ACHN (cell line): ENCODE measurements around the gene SNRK.
"Not testable (repeated sequence)": the region's sequence is repeated elsewhere in the genome, so short reads cannot be mapped to it uniquely, and the experiment has no call there.

ENCODE experiments used
- DNase-seq: peaks from one replicate; pipeline ENCODE4 v3.0.0-alpha.2; 2015
- in situ Hi-C: cut with HindIII; loops from 2 replicates; pipeline ENCODE4 v1.10.0; 2017; ENCODE audit warnings: low sequenced_read_pairs, low pct_ligation_motif_present, low pct_unique_long_range_greater_than_20kb

SNRK gene

DNA sequence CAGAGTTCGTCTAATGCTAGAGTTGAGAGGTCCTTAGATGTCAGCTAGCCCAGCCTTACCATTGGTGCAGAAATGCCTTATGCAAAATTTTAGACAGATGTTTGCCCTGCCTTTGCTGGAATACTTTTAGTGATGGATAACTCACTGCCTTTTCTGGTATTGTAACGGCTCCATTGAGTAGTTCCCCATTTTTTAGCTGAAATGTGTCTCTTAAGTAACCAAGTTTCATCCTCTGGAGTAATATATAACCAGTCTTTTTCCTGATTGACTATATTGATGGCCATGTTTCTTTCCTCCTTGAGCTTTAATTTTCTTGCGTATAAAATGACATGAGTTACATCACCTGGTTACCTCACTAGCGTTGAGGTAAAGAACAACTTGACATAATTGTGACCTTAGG is 45.0 kb downstream of the SNRK start:
- in situ Hi-C loops = no loop called here
- no peak for DNase-seq

DNA sequence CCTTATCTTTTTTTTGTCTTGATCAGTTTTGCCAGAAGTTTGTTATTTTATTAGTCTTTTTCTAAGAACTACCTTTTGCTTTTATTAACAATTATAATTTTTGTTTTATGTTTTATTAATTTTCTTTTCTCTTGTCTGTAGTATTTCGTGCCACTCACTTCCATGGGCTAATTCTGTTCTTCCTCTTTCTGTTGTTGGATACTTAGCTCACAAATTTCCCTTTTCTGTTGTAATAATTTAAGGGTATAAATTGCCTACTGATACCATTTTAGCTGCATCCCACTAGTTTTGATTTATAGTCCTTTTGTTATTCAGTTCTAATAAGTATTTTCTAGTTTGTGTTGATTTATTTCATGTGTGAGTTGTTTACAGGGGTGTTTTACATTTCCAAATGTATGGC is 48.6 kb downstream of the SNRK start:
- DNase-seq = no peak
- in situ Hi-C loops = no loop called here

DNA sequence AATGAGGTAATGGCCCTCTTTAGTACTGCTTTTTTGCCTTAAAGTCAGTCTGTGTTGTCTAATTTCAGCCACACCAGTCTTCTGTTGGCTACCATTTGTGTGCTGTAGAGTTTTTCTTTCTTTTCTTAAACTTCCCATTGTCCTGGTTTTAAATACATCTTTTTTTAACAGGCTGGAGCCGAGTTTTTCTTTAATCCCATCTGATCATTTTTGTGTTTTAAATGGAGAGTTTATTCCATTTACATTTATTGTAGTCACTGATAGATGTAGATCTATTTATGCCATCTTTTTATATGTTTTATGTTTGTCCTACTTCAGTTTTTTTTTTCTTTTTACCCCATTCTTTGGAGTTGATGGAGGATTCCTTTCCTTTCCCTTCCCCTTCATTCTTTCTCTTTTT is 49.5 kb downstream of the SNRK start:
- no peak for DNase-seq
- in situ Hi-C loops = no loop called here

DNA sequence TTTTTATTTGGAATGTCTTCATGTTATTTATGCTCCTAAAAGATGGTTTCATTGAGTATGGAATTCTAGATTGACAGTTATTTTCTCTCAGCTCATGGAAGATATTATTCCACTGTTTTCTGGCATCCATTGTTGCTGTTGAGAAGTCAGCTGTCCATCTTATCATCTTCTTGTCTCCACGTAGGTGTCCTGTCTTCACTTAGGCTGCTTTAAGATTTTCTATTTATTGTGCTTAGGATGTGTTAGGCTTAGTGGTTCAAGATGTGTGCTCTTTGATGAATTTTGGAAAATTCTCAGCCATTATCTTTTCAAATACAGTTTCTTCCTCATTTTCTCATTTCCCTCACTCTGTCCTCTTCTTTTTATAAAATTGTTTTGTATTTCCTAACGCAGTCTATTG is 52.0 kb downstream of the SNRK start:
- in situ Hi-C loops = no loop called here
- DNase-seq = peak; percentile 12

- in situ Hi-C loops = no loop called here
- no peak for DNase-seq
These were observed 54.1 kb downstream of the SNRK start for GRCh38 chr3:43340403-43340802.

DNA sequence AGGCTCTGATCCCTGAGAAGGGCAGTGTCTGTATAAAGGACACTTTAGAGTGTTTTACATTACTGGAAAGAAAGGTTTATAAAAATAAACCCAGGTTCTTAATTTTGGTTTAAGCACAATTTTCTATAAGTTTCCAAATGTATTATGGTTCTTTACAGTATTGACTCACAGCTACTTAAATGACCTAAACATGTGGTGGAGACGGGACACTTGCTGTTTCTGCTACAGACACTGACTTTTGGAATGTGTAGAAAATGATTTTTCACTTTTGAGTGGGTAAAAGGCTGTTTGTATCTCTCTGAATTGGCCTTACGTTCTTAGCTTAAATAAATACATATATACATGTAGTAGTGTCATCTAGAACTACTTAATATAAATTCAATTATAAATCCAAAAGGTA is 55.4 kb downstream of the SNRK start:
- in situ Hi-C loops = no loop called here

DNA sequence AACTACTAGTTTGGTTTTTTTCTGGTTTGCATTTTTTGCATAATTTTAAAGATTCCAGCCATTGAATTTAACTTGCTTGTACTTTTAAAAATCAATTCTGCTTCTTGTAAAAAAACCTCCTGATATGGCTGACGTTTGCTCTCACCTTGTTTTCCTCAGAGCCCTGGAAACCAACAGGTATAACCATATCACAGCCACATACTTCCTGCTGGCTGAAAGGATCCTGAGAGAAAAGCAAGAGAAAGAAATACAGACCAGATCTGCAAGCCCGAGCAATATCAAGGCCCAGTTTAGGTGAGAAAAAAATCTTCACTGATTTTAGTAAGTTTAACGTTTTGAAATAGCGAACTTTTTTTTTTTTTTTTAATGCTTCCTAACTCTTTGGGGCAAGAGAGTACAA is 56.8 kb downstream of the SNRK start:
- in situ Hi-C loops = no loop called here
- no peak for DNase-seq

More for the DNA sequence above, 55.4 kb downstream of the SNRK start:
- no peak for DNase-seq

GRCh38 chr3:43343815-43344214 is 57.5 kb downstream of the SNRK start:
- no peak for DNase-seq
- in situ Hi-C loops = no loop called here

DNA sequence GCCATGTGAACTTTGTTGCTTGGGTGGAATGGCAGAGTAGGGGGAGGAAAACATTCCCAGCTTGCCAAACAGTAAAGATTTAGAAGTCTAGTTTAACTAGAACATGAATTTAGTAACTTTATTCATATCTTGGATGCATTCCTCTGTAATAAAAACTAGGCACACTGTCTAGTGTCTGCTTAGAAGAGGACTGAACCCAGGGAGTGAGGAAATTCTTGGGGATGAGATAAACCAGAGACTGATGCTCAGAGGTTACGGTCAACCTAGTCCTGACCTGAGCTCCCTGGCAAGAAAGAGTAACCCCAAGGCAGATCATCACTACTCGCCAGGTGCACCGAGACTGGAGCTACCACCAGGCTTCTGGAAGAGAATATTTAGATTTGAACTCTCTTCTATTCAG is 58.2 kb downstream of the SNRK start:
- in situ Hi-C loops = no loop called here
- no peak for DNase-seq

DNA sequence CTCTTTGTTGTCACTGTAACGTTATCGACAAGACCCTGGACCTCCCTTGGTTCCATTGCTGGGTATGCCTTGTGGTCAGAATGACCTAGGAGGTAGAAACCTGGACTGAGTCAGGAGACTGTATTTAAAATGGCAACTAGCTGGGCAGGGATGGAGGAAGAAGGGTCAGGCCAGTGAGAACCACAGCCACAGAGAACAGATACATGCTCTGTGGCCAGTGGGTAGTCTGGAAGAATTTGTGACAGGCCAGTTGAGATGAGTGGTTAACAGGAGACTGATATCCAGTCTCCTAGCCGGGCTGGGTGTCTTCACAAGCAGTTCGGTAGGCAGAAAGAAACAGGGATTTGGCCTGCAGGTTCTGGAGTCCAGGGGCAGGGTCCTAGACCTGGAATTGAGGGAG is 58.9 kb downstream of the SNRK start:
- DNase-seq = no peak
- in situ Hi-C loops = no loop called here

DNA sequence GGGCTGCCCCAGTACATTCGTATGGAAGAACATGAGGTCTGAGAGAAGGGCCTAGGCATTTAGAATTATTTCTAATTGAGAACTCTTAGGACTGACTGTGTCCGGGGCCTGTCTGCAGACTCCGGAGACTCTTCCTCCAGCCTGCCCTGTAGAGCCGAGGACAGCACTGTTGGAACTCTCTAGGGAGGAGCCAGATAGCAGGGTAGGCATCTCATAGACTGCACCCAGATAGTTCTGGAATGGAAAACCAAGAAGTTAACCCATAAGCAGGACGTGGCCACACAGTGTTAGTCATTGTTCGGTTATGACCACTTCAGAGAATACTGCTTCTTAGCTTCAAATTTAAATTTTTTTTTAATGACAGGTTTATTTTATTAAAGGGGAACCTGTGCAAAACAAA is 59.5 kb downstream of the SNRK start:
- DNase-seq = no peak
- in situ Hi-C loops = no loop called here

DNA sequence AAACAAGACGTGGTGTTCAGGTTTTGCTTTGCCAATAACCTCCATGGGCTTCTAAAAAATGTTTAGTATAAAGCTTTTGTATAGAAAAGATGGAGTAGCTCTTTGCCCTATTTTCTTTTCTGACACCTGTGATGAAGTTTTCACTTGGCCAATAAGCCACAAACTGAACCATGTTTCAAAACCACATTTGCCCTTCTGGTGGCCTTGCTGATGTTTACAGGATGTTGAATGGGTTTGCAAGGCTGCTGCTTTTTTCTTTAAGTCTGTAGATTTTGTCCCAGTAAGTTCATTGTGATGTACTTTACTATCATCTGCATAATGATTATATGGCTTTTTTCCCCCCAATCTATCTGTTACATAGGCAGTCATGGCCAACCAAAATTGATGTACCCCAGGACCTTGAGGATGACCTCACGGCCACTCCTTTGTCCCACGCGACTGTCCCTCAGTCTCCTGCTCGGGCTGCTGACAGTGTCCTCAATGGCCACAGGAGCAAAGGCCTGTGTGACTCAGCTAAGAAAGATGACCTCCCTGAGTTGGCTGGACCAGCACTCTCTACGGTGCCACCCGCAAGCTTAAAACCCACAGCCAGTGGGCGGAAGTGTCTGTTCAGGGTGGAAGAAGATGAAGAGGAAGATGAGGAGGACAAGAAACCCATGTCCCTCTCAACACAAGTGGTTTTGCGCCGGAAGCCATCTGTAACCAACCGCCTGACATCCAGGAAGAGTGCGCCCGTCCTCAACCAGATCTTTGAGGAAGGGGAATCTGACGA is 60.8 kb downstream of the SNRK start:
- DNase-seq = no peak
- in situ Hi-C loops = no loop called here

DNA sequence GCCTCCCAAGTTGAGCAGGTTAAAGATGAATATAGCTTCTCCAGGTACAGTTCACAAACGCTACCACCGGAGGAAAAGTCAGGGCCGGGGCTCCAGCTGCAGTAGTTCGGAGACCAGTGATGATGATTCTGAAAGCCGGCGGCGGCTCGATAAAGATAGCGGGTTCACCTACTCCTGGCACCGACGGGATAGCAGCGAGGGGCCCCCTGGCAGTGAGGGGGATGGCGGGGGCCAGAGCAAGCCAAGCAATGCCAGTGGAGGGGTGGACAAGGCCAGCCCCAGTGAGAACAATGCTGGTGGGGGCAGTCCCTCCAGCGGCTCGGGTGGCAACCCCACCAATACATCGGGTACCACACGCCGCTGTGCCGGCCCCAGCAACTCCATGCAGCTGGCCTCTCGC is 61.4 kb downstream of the SNRK start:
- no peak for DNase-seq
- in situ Hi-C loops = no loop called here

GRCh38 chr3:43348350-43348749 is 62.0 kb downstream of the SNRK start:
- no peak for DNase-seq
- in situ Hi-C loops = no loop called here

- DNase-seq = no peak
- in situ Hi-C loops = no loop called here
These were observed 62.7 kb downstream of the SNRK start for GRCh38 chr3:43348852-43349574.

GRCh38 chr3:43349716-43350115 is 63.4 kb downstream of the SNRK start:
- no peak for DNase-seq
- in situ Hi-C loops = no loop called here

DNA sequence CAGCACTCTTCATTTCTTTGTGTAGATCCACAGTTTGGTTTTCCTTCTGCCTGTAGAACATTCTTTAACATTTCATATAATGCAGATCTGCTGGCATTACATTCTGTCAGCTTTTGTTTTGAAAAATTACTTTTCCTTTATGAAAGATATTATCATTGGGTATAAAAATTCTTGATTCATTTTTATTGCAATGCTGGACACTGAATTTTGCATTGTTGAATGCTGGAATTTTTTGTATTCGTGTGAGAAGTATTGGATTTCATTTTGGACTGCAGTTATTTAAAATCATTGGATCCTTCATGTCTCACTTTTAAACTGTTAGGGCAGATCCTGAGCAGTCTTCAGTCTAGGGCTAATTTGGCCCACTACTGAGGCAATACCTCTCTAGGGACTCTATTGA is 67.1 kb downstream of the SNRK start:
- DNase-seq = no peak
- in situ Hi-C loops = no loop called here

GRCh38 chr3:43353923-43354670 is 67.8 kb downstream of the SNRK start:
- in situ Hi-C loops = no loop called here

DNA sequence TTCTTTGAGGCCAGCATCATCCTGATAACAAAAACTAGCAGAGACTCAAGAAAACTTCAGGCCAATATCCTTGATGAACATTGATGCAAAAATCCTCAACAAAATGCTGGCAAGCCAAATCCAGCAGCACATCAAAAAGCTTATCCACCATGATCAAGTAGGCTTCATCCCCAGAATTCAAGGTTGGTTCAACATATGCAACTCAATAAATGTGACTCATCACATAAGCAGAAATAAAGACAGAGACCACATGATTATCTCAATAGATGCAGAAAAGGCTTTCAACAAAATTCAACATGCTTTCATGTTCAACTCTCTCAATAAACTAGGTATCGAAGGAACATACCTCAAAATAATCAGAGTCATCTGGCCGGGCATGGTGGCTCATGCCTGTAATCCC is 69.7 kb downstream of the SNRK start:
- DNase-seq, in situ Hi-C loops: not testable (repeated sequence)

More at GRCh38 chr3:43353923-43354670, 67.8 kb downstream of the SNRK start:
- no peak for DNase-seq
